Measurements from ENCODE around the gene WDR44.

GRCh38 chrX:118345045-118345463 lies 852 bp upstream of the WDR44 start:
- no peak for TF ChIP-seq REST (IDR thresholded peaks at IDR 0.05; ENCODE audit: borderline replicate concordance in 1 of 2, low read depth in 1 of 2, low read length in 2 of 2)
- TF ChIP-seq POLR2AphosphoS5 (IDR thresholded peaks at IDR 0.05; ENCODE audit: low read depth, low read length), result no peak
- TF ChIP-seq MAX (IDR thresholded peaks at IDR 0.05), result no peak
- no peak for TF ChIP-seq MYC (CRISPR knock-in tag; IDR thresholded peaks at IDR 0.05; ENCODE audit: borderline replicate concordance)
- no peak for TF ChIP-seq ZKSCAN1 (IDR thresholded peaks at IDR 0.05; ENCODE audit: low read length)
- TF ChIP-seq TFAP4 (IDR thresholded peaks at IDR 0.05; ENCODE audit: borderline replicate concordance, low read depth), result no peak
- no peak for TF ChIP-seq HMG20A (CRISPR knock-in tag; IDR thresholded peaks at IDR 0.05; ENCODE audit: borderline replicate concordance)
- TF ChIP-seq ZSCAN12 (CRISPR knock-in tag; IDR thresholded peaks at IDR 0.05), result no peak
- TF ChIP-seq POLR2A (IDR thresholded peaks at IDR 0.05; ENCODE audit: insufficient read depth in 1 of 2, low read depth in 2 of 2, low read length in 2 of 2), result no peak
- no peak for TF ChIP-seq ZNF737 (CRISPR knock-in tag; IDR thresholded peaks at IDR 0.05; ENCODE audit: borderline replicate concordance)
- no peak for TF ChIP-seq NFE2L2 (IDR thresholded peaks at IDR 0.05; ENCODE audit: low read length)
- TF ChIP-seq CTCF (CRISPR knock-in tag; IDR thresholded peaks at IDR 0.05), result no peak
- TF ChIP-seq ZBTB37 (CRISPR knock-in tag; IDR thresholded peaks at IDR 0.05), result no peak
- TF ChIP-seq ATAD3A (CRISPR knock-in tag; IDR thresholded peaks at IDR 0.05), result no peak

All from HepG2 (cell line).